Neural progenitor cell (in vitro differentiated cells): ENCODE results near the gene CACNG7. TPM values are rescaled to one million over a fixed set of nuclear protein-coding genes. Genes with fewer than 3 reads are reported as not detected.

Experiments
- DNase-seq: peaks from one replicate; pipeline ENCODE4 v3.0.0-alpha.2; 2016; ENCODE audit warnings: low spot score
- H2AFZ ChIP-seq: fragments of 200-600 bp; sonication (generic); replicated peaks from 2 replicates; pipeline ENCODE4 v1.6.1; 2016; ENCODE audit warnings: antibody characterized with exemption
- H3F3A ChIP-seq: fragments of 200-600 bp; sonication (generic); 2 replicates; pipeline ENCODE4 v1.6.1; 2016; ENCODE audit warnings: antibody characterized with exemption, low read depth
- H3K27ac ChIP-seq: fragments of 200-600 bp; sonication (generic); 2 replicates; pipeline ENCODE4 v1.5.1; 2016; ENCODE audit warnings: mild to moderate bottlenecking
- H3K27me3 ChIP-seq: fragments of 200-600 bp; sonication (generic); 2 replicates; pipeline ENCODE4 v1.6.1; 2016; ENCODE audit warnings: mild to moderate bottlenecking, moderate library complexity
- H3K36me3 ChIP-seq: fragments of 200-600 bp; sonication (generic); 2 replicates; pipeline ENCODE4 v1.5.1; 2016
- H3K4me1 ChIP-seq: fragments of 200-600 bp; sonication (generic); 2 replicates; pipeline ENCODE4 v1.6.1; 2016; ENCODE audit warnings: mixed run types
- H3K4me2 ChIP-seq: fragments of 200-600 bp; sonication (generic); 2 replicates; pipeline ENCODE4 v1.6.1; 2016
- H3K4me3 ChIP-seq: fragments of 200-600 bp; sonication (generic); 2 replicates; pipeline ENCODE4 v1.5.1; 2016
- H3K79me2 ChIP-seq: fragments of 200-600 bp; sonication (generic); 2 replicates; pipeline ENCODE4 v1.6.1; 2016; ENCODE audit warnings: low read depth
- H3K9ac ChIP-seq: fragments of 200-600 bp; sonication (generic); 2 replicates; pipeline ENCODE4 v1.6.1; 2016
- H3K9me3 ChIP-seq: fragments of 200-600 bp; sonication (generic); 2 replicates; pipeline ENCODE4 v1.5.1; 2016; ENCODE audit warnings: low read depth
- H4K20me1 ChIP-seq: fragments of 200-600 bp; sonication (generic); 2 replicates; pipeline ENCODE4 v1.6.1; 2016; ENCODE audit warnings: low read depth
- H3K27ac Mint-ChIP-seq: 3 replicates; pipeline ENCODE4 v1.8.0; 2021; ENCODE audit warnings: mixed read lengths
- H3K27me3 Mint-ChIP-seq: 2 replicates; pipeline ENCODE4 v1.8.0; 2022; ENCODE audit warnings: low read depth, mild to moderate bottlenecking, inconsistent platforms, moderate library complexity, mixed read lengths; ENCODE audit not compliant: insufficient read depth
- H3K36me3 Mint-ChIP-seq: 3 replicates; pipeline ENCODE4 v1.8.0; 2021; ENCODE audit warnings: mixed read lengths
- H3K4me1 Mint-ChIP-seq: 3 replicates; pipeline ENCODE4 v1.8.0; 2021; ENCODE audit warnings: mixed read lengths
- H3K4me3 Mint-ChIP-seq: 3 replicates; pipeline ENCODE4 v1.8.0; 2021; ENCODE audit warnings: mild to moderate bottlenecking, moderate library complexity, mixed read lengths
- H3K9me3 Mint-ChIP-seq: 3 replicates; pipeline ENCODE4 v1.8.0; 2020; ENCODE audit warnings: mixed read lengths
- EZH2 ChIP-seq: fragments of 200-600 bp; sonication (generic); IDR thresholded peaks from 2 replicates; pipeline ENCODE4 v1.6.1; 2017; ENCODE audit warnings: antibody characterized with exemption, mild to moderate bottlenecking, moderate library complexity
- EZH2phosphoT487 ChIP-seq: fragments of 200-600 bp; sonication (generic); IDR thresholded peaks from 2 replicates; pipeline ENCODE4 v1.6.1; 2017; ENCODE audit warnings: antibody characterized with exemption
- total RNA-seq: library from RNA; depleted of rRNA; stranded (reverse); fragments of >200 nt; gene quantifications from 2 replicates; pipeline ENCODE4 v1.2.3, GENCODE V29; 2015; ENCODE audit warnings: low replicate concordance
- TF ChIP-seq, protein P1 (sequence below): fragments of 200-600 bp; sonication (generic); IDR thresholded peaks from 2 replicates; pipeline ENCODE4 v1.5.1; 2017; ENCODE audit warnings: antibody characterized with exemption, mild to moderate bottlenecking

The CACNG7 gene
- total RNA-seq, 1 donor from 2014 or later: 6.7 TPM

DNA sequence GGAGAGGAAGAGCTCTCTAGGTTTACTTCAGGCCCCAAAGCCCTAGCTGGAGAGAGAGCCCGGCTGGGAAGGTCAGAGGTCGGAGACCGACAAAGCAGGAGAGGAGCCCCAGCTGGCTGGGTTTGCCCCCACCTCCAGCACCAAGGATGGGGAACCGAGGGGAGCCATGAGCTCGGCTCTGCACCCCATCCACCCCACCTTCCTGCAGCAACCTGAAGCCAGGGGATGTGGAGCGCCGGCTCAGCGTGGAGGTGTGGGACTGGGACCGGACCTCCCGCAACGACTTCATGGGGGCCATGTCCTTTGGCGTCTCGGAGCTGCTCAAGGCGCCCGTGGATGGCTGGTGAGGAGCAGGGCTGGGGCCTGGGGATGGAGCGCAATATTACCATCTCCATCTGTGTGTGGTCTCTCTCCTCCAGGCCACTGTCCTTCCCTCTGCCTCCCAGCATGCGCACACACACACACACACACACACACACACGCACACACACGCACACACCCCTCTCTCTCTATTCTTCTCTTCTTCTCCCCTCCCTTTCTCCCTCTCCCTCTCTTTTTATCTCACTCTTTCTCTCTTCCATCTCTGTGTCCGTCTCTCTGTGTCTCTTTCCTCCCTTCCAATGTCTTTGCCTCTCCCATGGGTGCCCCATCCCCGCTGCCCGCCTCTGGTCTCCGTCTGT is 16.6 kb upstream of the CACNG7 start:
- H3K36me3 Mint-ChIP-seq: peaks cover 6% of the 10 kb centered on the region
- H3K4me3 Mint-ChIP-seq: peak overlapping the region; percentile 37
- Histone ChIP-seq H3K27ac (no peak overlapping the region), H3K4me1 (peaks cover 11% of the 10 kb centered on the region), H3K9ac (no peak overlapping the region), H3K4me2 (peak overlapping the region; percentile 35), H3K79me2 (no peaks in the 10 kb centered on the region), H3K9me3 (no peaks in the 10 kb centered on the region), H4K20me1 (peaks cover 9% of the 10 kb centered on the region), H3K4me3 (no peak overlapping the region), H3F3A (peaks cover 25% of the 10 kb centered on the region), H3K36me3 (no peaks in the 10 kb centered on the region), H3K27me3 (peaks cover 7% of the 10 kb centered on the region), H2AFZ (no peak overlapping the region)
- TF ChIP-seq EZH2: no peak
- TF ChIP-seq EZH2phosphoT487: no peak
- TF ChIP-seq, protein P1, sequence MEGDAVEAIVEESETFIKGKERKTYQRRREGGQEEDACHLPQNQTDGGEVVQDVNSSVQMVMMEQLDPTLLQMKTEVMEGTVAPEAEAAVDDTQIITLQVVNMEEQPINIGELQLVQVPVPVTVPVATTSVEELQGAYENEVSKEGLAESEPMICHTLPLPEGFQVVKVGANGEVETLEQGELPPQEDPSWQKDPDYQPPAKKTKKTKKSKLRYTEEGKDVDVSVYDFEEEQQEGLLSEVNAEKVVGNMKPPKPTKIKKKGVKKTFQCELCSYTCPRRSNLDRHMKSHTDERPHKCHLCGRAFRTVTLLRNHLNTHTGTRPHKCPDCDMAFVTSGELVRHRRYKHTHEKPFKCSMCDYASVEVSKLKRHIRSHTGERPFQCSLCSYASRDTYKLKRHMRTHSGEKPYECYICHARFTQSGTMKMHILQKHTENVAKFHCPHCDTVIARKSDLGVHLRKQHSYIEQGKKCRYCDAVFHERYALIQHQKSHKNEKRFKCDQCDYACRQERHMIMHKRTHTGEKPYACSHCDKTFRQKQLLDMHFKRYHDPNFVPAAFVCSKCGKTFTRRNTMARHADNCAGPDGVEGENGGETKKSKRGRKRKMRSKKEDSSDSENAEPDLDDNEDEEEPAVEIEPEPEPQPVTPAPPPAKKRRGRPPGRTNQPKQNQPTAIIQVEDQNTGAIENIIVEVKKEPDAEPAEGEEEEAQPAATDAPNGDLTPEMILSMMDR: no peak
- no peak overlapping the region for H3K27ac Mint-ChIP-seq
- no peak for DNase-seq
- H3K27me3 Mint-ChIP-seq: peaks cover 9% of the 10 kb centered on the region
- no peaks in the 10 kb centered on the region for H3K9me3 Mint-ChIP-seq
- peaks cover 44% of the 10 kb centered on the region for H3K4me1 Mint-ChIP-seq

DNA sequence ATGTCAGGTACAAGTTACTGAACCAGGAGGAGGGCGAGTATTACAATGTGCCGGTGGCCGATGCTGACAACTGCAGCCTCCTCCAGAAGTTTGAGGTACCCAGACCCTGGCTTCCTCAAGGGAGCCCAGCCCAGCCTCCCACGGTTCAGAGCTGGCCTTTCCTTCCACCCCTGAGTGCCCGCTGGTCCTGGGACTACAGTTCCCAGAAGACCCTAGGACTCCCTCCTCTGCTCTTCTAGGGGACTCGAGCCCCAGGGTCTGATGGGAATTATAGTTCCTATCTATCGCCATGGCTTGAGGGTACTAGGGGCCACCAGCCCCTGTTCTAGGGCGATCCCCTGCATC is 16.1 kb upstream of the CACNG7 start:
- Histone ChIP-seq H2AFZ (no peak overlapping the region), H3F3A (peaks cover 30% of the 10 kb centered on the region), H3K27me3 (peaks cover 12% of the 10 kb centered on the region), H3K27ac (no peak overlapping the region), H3K79me2 (no peaks in the 10 kb centered on the region), H3K9ac (no peak overlapping the region), H4K20me1 (peaks cover 10% of the 10 kb centered on the region), H3K4me2 (no peak overlapping the region), H3K36me3 (no peaks in the 10 kb centered on the region), H3K4me1 (peaks cover 16% of the 10 kb centered on the region), H3K4me3 (no peak overlapping the region), H3K9me3 (no peaks in the 10 kb centered on the region)
- H3K4me3 Mint-ChIP-seq: peak overlapping the region; percentile 37
- peaks cover 6% of the 10 kb centered on the region for H3K36me3 Mint-ChIP-seq
- TF ChIP-seq, protein P1: no peak
- TF ChIP-seq EZH2 (no peak), EZH2phosphoT487 (no peak)
- H3K4me1 Mint-ChIP-seq: peaks cover 41% of the 10 kb centered on the region
- peak overlapping the region; percentile 16 for H3K27ac Mint-ChIP-seq
- H3K27me3 Mint-ChIP-seq: peaks cover 14% of the 10 kb centered on the region
- DNase-seq: peak; percentile 84
- H3K9me3 Mint-ChIP-seq: no peaks in the 10 kb centered on the region

DNA sequence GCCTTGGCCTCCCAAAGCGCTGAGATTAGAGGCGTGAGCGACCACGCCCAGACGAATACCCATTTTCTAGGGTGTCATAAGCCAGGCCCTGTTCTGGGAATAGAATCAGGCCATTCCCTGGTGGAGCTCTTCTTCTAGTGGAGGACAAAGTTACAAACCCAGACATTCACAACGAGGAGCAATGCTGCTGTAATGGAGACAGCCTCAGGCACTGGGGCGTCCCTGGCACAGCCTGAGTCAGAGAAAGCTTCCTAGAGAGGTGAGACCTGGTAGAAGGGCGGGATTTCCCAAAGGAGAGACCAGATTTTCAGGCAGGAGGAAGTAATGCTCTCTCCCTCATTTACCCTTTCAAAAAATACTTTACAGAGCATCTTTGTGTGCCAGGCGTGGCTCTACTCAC is 14.4 kb upstream of the CACNG7 start:
- H3K27ac Mint-ChIP-seq: no peak overlapping the region
- Histone ChIP-seq H3K79me2 (no peaks in the 10 kb centered on the region), H3K27me3 (peaks cover 18% of the 10 kb centered on the region), H3F3A (peaks cover 31% of the 10 kb centered on the region), H3K9ac (no peak overlapping the region), H3K4me1 (peaks cover 12% of the 10 kb centered on the region), H2AFZ (no peak overlapping the region), H3K27ac (no peak overlapping the region), H4K20me1 (peaks cover 15% of the 10 kb centered on the region), H3K36me3 (no peaks in the 10 kb centered on the region), H3K9me3 (no peaks in the 10 kb centered on the region), H3K4me2 (no peak overlapping the region), H3K4me3 (no peak overlapping the region)
- H3K36me3 Mint-ChIP-seq: peaks cover 10% of the 10 kb centered on the region
- H3K4me3 Mint-ChIP-seq: no peak overlapping the region
- no peaks in the 10 kb centered on the region for H3K9me3 Mint-ChIP-seq
- no peak for DNase-seq
- peaks cover 15% of the 10 kb centered on the region for H3K27me3 Mint-ChIP-seq
- TF ChIP-seq, protein P1: no peak
- TF ChIP-seq EZH2phosphoT487: no peak
- no peak for TF ChIP-seq EZH2
- peaks cover 37% of the 10 kb centered on the region for H3K4me1 Mint-ChIP-seq
